ENCODE measurements around the gene CAPN8.
A peak's percentile ranks its signal among the peaks of the same experiment; 100 is the strongest.

CAPN8 gene

GRCh38 chr1:223695014-223695548 lies 29.6 kb upstream of the CAPN8 start:
- TF ChIP-seq CTCF (conservative IDR thresholded peaks at IDR 0.05; ENCODE audit: low read depth, low read length): no peak
- Histone ChIP-seq H3K36me3 (ENCODE audit: insufficient read depth) (no peaks in the 10 kb centered on the region), H3K79me2 (ENCODE audit: insufficient read depth, low read depth) (no peaks in the 10 kb centered on the region), H3K4me3 (IDR thresholded peaks at IDR 0.05; ENCODE audit: insufficient read depth, low read depth, low read length) (no peak overlapping the region), H3K4me1 (ENCODE audit: low read depth, poor library complexity, severe bottlenecking) (peaks cover 4% of the 10 kb centered on the region), H3K27me3 (ENCODE audit: insufficient read depth, low read depth) (no peaks in the 10 kb centered on the region), H3K27ac (no peak overlapping the region), H4K20me1 (ENCODE audit: insufficient read depth) (no peaks in the 10 kb centered on the region), H3K9ac (no peak overlapping the region), H3K4me2 (no peak overlapping the region), H2AFZ (ENCODE audit: low read depth) (no peak overlapping the region)

GRCh38 chr1:223691121-223691520 lies 25.6 kb upstream of the CAPN8 start:
- Histone ChIP-seq H3K4me2 (no peak overlapping the region), H3K79me2 (ENCODE audit: insufficient read depth, low read depth) (no peaks in the 10 kb centered on the region), H3K27me3 (ENCODE audit: insufficient read depth, low read depth) (no peaks in the 10 kb centered on the region), H3K4me3 (IDR thresholded peaks at IDR 0.05; ENCODE audit: insufficient read depth, low read depth, low read length) (no peak overlapping the region), H3K27ac (no peak overlapping the region), H3K9ac (no peak overlapping the region), H3K36me3 (ENCODE audit: insufficient read depth) (no peaks in the 10 kb centered on the region), H3K4me1 (ENCODE audit: low read depth, poor library complexity, severe bottlenecking) (peaks cover 8% of the 10 kb centered on the region), H2AFZ (ENCODE audit: low read depth) (no peak overlapping the region), H4K20me1 (ENCODE audit: insufficient read depth) (no peaks in the 10 kb centered on the region)
- no peak for TF ChIP-seq CTCF (conservative IDR thresholded peaks at IDR 0.05; ENCODE audit: low read depth, low read length)

GRCh38 chr1:223684488-223684792 lies 18.9 kb upstream of the CAPN8 start:
- TF ChIP-seq CTCF (conservative IDR thresholded peaks at IDR 0.05; ENCODE audit: low read depth, low read length): peak; percentile 54; the same call in 1 of the 2 replicates
- H3K27ac ChIP-seq: no peak overlapping the region

GRCh38 chr1:223683586-223684487 lies 18.3 kb upstream of the CAPN8 start:
- Histone ChIP-seq H4K20me1 (ENCODE audit: insufficient read depth) (no peaks in the 10 kb centered on the region), H3K27me3 (ENCODE audit: insufficient read depth, low read depth) (no peaks in the 10 kb centered on the region), H3K27ac (no peak overlapping the region), H3K9ac (no peak overlapping the region), H2AFZ (ENCODE audit: low read depth) (no peak overlapping the region), H3K4me2 (no peak overlapping the region), H3K4me3 (IDR thresholded peaks at IDR 0.05; ENCODE audit: insufficient read depth, low read depth, low read length) (no peak overlapping the region), H3K79me2 (ENCODE audit: insufficient read depth, low read depth) (no peaks in the 10 kb centered on the region), H3K36me3 (ENCODE audit: insufficient read depth) (no peaks in the 10 kb centered on the region), H3K4me1 (ENCODE audit: low read depth, poor library complexity, severe bottlenecking) (peaks cover 2% of the 10 kb centered on the region)
- peak; percentile 87 for TF ChIP-seq CTCF (conservative IDR thresholded peaks at IDR 0.05; ENCODE audit: low read depth, low read length)

More at GRCh38 chr1:223684488-223684792, 18.9 kb upstream of the CAPN8 start:
- no peaks in the 10 kb centered on the region for H3K36me3 ChIP-seq (ENCODE audit: insufficient read depth)
- no peak overlapping the region for H3K4me3 ChIP-seq (IDR thresholded peaks at IDR 0.05; ENCODE audit: insufficient read depth, low read depth, low read length)
- no peaks in the 10 kb centered on the region for H3K79me2 ChIP-seq (ENCODE audit: insufficient read depth, low read depth)
- no peaks in the 10 kb centered on the region for H4K20me1 ChIP-seq (ENCODE audit: insufficient read depth)
- H3K4me2 ChIP-seq: no peak overlapping the region
- no peak overlapping the region for H2AFZ ChIP-seq (ENCODE audit: low read depth)
- H3K4me1 ChIP-seq (ENCODE audit: low read depth, poor library complexity, severe bottlenecking): peaks cover 8% of the 10 kb centered on the region
- H3K27me3 ChIP-seq (ENCODE audit: insufficient read depth, low read depth): no peaks in the 10 kb centered on the region
- H3K9ac ChIP-seq: no peak overlapping the region
